IMR-90 (cell line): Measurements from ENCODE around the gene LRRTM4. TPM values are rescaled to one million over a fixed set of nuclear protein-coding genes. Genes with fewer than 3 reads are reported as not detected.

ENCODE experiments used
- ATAC-seq: fragments of 200-7000 bp; cut with Tn5 transposase; 2 replicates; pipeline ENCODE4 v1.9.1; 2020; ENCODE audit warnings: low read depth, mild to moderate bottlenecking, moderate library complexity
- BruUV-seq: library from RNA; stranded (reverse); fragments of 400-500 nt; replicated peaks from 2 replicates; lab custom pipeline; 2021; lab: Mats Ljungman, UMichigan
- CTCF ChIA-PET: fragments of 300-600 bp; formaldehyde crosslinking; extraction: SDS; loops from one replicate; lab custom pipeline; 2021; ENCODE audit warnings: antibody characterized with exemption; lab: Yijun Ruan, JAX
- POLR2A ChIA-PET: fragments of 300-600 bp; sonication (Branson Sonifier 250); formaldehyde crosslinking; loops from one replicate; lab custom pipeline; 2022; ENCODE audit warnings: antibody characterized with exemption; ENCODE audit not compliant: unreplicated experiment; lab: Charles Lee
- DNase-seq: peaks from one replicate; pipeline ENCODE4 v3.0.0; 2013
- H2AFZ ChIP-seq: replicated peaks from 2 replicates; pipeline ENCODE3; 2013; ENCODE audit warnings: low read length, mild to moderate bottlenecking; ENCODE audit not compliant: poor library complexity
- H2AK5ac ChIP-seq: 2 replicates; pipeline ENCODE4 v1.6.1; 2013; ENCODE audit warnings: low read depth, low read length, inconsistent platforms
- H2AK9ac ChIP-seq: replicated peaks from 2 replicates; pipeline ENCODE3; 2013; ENCODE audit warnings: mild to moderate bottlenecking, low read depth, low read length, moderate library complexity; ENCODE audit not compliant: poor library complexity
- H2BK120ac ChIP-seq: 2 replicates; pipeline ENCODE4 v1.6.1; 2013; ENCODE audit warnings: low read depth, low read length, inconsistent platforms
- H2BK15ac ChIP-seq: 3 replicates; pipeline ENCODE4 v1.6.1; 2013; ENCODE audit warnings: low read depth, low read length, inconsistent platforms
- H2BK20ac ChIP-seq: 2 replicates; pipeline ENCODE4 v1.6.1; 2013; ENCODE audit warnings: low read depth, mild to moderate bottlenecking, inconsistent platforms, low read length, moderate library complexity
- H2BK5ac ChIP-seq: 2 replicates; pipeline ENCODE4 v1.6.1; 2013; ENCODE audit warnings: mild to moderate bottlenecking, low read depth, low read length, inconsistent platforms; ENCODE audit not compliant: poor library complexity, severe bottlenecking
- H3K14ac ChIP-seq: replicated peaks from 2 replicates; pipeline ENCODE4 v1.6.1; 2013; ENCODE audit warnings: low read depth, low read length, inconsistent platforms
- H3K18ac ChIP-seq: 2 replicates; pipeline ENCODE4 v1.6.1; 2013; ENCODE audit warnings: low read depth, low read length, control low read depth
- H3K23ac ChIP-seq: 2 replicates; pipeline ENCODE4 v1.6.1; 2013; ENCODE audit warnings: low read depth, low read length, inconsistent platforms
- H3K27ac ChIP-seq: 2 replicates; pipeline ENCODE4 v1.5.1; 2013; ENCODE audit warnings: mild to moderate bottlenecking, control low read depth, low read length; ENCODE audit not compliant: insufficient read depth
- H3K27me3 ChIP-seq: 2 replicates; pipeline ENCODE4 v1.6.1; 2013; ENCODE audit warnings: low read length; ENCODE audit not compliant: control insufficient read depth, insufficient read depth
- H3K36me3 ChIP-seq: 2 replicates; pipeline ENCODE4 v1.6.1; 2013; ENCODE audit warnings: low read length, mixed read lengths; ENCODE audit not compliant: control insufficient read depth, insufficient read depth
- H3K4ac ChIP-seq: 2 replicates; pipeline ENCODE4 v1.6.1; 2013; ENCODE audit warnings: low read depth, low read length, inconsistent platforms
- H3K4me1 ChIP-seq: 2 replicates; pipeline ENCODE4 v1.6.1; 2013; ENCODE audit warnings: low read length, mixed read lengths; ENCODE audit not compliant: control insufficient read depth, insufficient read depth
- H3K4me2 ChIP-seq: 2 replicates; pipeline ENCODE4 v1.6.1; 2013; ENCODE audit warnings: low read depth, mild to moderate bottlenecking, control low read depth, low read length, moderate library complexity
- H3K4me3 ChIP-seq: 2 replicates; pipeline ENCODE4 v1.5.1; 2013; ENCODE audit warnings: low read depth, mild to moderate bottlenecking, control low read depth, low read length, moderate library complexity; ENCODE audit not compliant: insufficient read depth
- H3K56ac ChIP-seq: 2 replicates; pipeline ENCODE4 v1.6.1; 2013; ENCODE audit warnings: low read length, inconsistent platforms; ENCODE audit not compliant: insufficient read depth; ENCODE audit errors: extremely low read depth
- H3K79me1 ChIP-seq, 2 experiments: 2 replicates each; pipeline ENCODE4 v1.6.1; 2013; ENCODE audit warnings: low read length in 2 of 2, inconsistent platforms in 1 of 2, low read depth in 1 of 2
- H3K9ac ChIP-seq: 2 replicates; pipeline ENCODE4 v1.6.1; 2013; ENCODE audit warnings: low read depth, low read length, control low read depth
- H3K9me1 ChIP-seq: 2 replicates; pipeline ENCODE4 v1.6.1; 2013; ENCODE audit warnings: low read length, inconsistent platforms; ENCODE audit not compliant: insufficient read depth
- H3K9me3 ChIP-seq: 2 replicates; pipeline ENCODE4 v1.6.1; 2013; ENCODE audit warnings: low read length; ENCODE audit not compliant: control insufficient read depth, insufficient read depth
- H4K20me1 ChIP-seq: 2 replicates; pipeline ENCODE4 v1.6.1; 2013; ENCODE audit warnings: low read length, inconsistent platforms; ENCODE audit not compliant: insufficient read depth
- H4K5ac ChIP-seq: 2 replicates; pipeline ENCODE4 v1.6.1; 2013; ENCODE audit warnings: mild to moderate bottlenecking, low read depth, low read length, control low read depth
- H4K8ac ChIP-seq, 2 experiments: 2 replicates each; pipeline ENCODE4 v1.6.1; 2013; ENCODE audit warnings: low read depth in 2 of 2, low read length in 2 of 2, control low read depth in 1 of 2, inconsistent platforms in 1 of 2
- H4K91ac ChIP-seq: 2 replicates; pipeline ENCODE4 v1.6.1; 2013; ENCODE audit warnings: low read depth, low read length, inconsistent platforms; ENCODE audit not compliant: insufficient read depth
- BHLHE40 ChIP-seq: fragments of 150-350 bp; IDR thresholded peaks from 2 replicates; pipeline ENCODE4 v1.6.1; 2016; ENCODE audit warnings: mild to moderate bottlenecking, low read depth, low read length
- CEBPB ChIP-seq: IDR thresholded peaks from 2 replicates; pipeline ENCODE4 v1.6.1; 2012; ENCODE audit warnings: low read depth, low read length, improper control_type of control experiment
- CHD1 ChIP-seq: IDR thresholded peaks from 2 replicates; pipeline ENCODE4 v1.6.1; 2012; ENCODE audit warnings: low read depth, low read length, improper control_type of control experiment
- CTCF ChIP-seq: conservative IDR thresholded peaks from 2 replicates; pipeline ENCODE4 v1.5.1; 2012; ENCODE audit warnings: mild to moderate bottlenecking, low read depth, low read length, improper control_type of control experiment
- ELK1 ChIP-seq: fragments of 150-350 bp; IDR thresholded peaks from 2 replicates; pipeline ENCODE4 v1.6.1; 2016; ENCODE audit warnings: low read depth, mild to moderate bottlenecking, low read length, moderate library complexity, borderline replicate concordance
- FOS ChIP-seq: fragments of 150-350 bp; IDR thresholded peaks from 2 replicates; pipeline ENCODE4 v1.6.1; 2016; ENCODE audit warnings: low read depth, low read length
- MAFK ChIP-seq: IDR thresholded peaks from 2 replicates; pipeline ENCODE4 v1.6.1; 2012; ENCODE audit warnings: low read depth, low read length, improper control_type of control experiment
- MAZ ChIP-seq: IDR thresholded peaks from 2 replicates; pipeline ENCODE4 v1.6.1; 2012; ENCODE audit warnings: low read depth, mild to moderate bottlenecking, low read length, improper control_type of control experiment, moderate library complexity, borderline replicate concordance
- MXI1 ChIP-seq: IDR thresholded peaks from 2 replicates; pipeline ENCODE4 v1.6.1; 2012; ENCODE audit warnings: low read depth, mild to moderate bottlenecking, low read length, moderate library complexity, borderline replicate concordance
- NFE2L2 ChIP-seq: fragments of 150-350 bp; IDR thresholded peaks from 2 replicates; pipeline ENCODE4 v1.6.1; 2016; ENCODE audit warnings: low read depth, mild to moderate bottlenecking, low read length
- POLR2A ChIP-seq: IDR thresholded peaks from 2 replicates; pipeline ENCODE4 v1.6.1; 2012; ENCODE audit warnings: mild to moderate bottlenecking, low read depth, low read length
- RAD21 ChIP-seq: IDR thresholded peaks from 2 replicates; pipeline ENCODE4 v1.6.1; 2012; ENCODE audit warnings: low read length, improper control_type of control experiment
- RCOR1 ChIP-seq: IDR thresholded peaks from 2 replicates; pipeline ENCODE4 v1.6.1; 2012; ENCODE audit warnings: mild to moderate bottlenecking, low read length, improper control_type of control experiment; ENCODE audit not compliant: insufficient replicate concordance
- RFX5 ChIP-seq: IDR thresholded peaks from 2 replicates; pipeline ENCODE4 v1.8.0; 2012; ENCODE audit warnings: low read depth, mild to moderate bottlenecking, low read length, moderate library complexity
- SMC3 ChIP-seq: fragments of 150-350 bp; IDR thresholded peaks from 2 replicates; pipeline ENCODE4 v1.6.1; 2016; ENCODE audit warnings: low read depth, mild to moderate bottlenecking, antibody characterized with exemption, low read length, moderate library complexity
- WGBS, 2 experiments: methylation state at CpG; one replicate each; pipeline versions ENCODE4 v1.1.5 to v1.1.7; 2013; ENCODE audit warnings: missing lambda C conversion rate in 2 of 2; ENCODE audit not compliant: insufficient read length in 1 of 2; ENCODE audit errors: extremely low coverage in 2 of 2; 5-methylcytosine and 5-hydroxymethylcytosine counted together
- dilution Hi-C: fragments of 300-500 bp; cut with HindIII; formaldehyde crosslinking; loops from one replicate; pipeline ENCODE4 v1.14.3; 2018; ENCODE audit warnings: low sequenced_read_pairs; ENCODE audit not compliant: unreplicated experiment
- in situ Hi-C: fragments of 300-500 bp; cut with MboI; formaldehyde crosslinking; loops from 3 replicates; pipeline ENCODE4 v1.14.3; 2019; ENCODE audit warnings: low sequenced_read_pairs, inconsistent platforms, mixed read lengths
- intact Hi-C: fragments of 100-400 bp; cut with micrococcal nuclease; formaldehyde crosslinking; loops from 2 replicates; pipeline ENCODE4 v1.10.0; 2022
- polyA plus RNA-seq, 3 experiments: library from polyadenylated mRNA; depleted of rRNA; stranded (reverse); fragments of >200 nt; gene quantifications; 2 replicates each; pipeline ENCODE4 v1.2.3, GENCODE V29; 2012; ENCODE audit warnings: low replicate concordance in 1 of 3
- total RNA-seq: library from RNA; depleted of rRNA; stranded (reverse); fragments of >200 nt; gene quantifications from 2 replicates; pipeline ENCODE4 v1.2.3, GENCODE V29; 2012
- TF ChIP-seq, protein P1 (sequence below): fragments of 150-350 bp; IDR thresholded peaks from 2 replicates; pipeline ENCODE4 v1.6.1; 2017; ENCODE audit warnings: mild to moderate bottlenecking, antibody characterized with exemption, low read length, low read depth

LRRTM4 gene
- total and polyA plus RNA-seq, 2 of the 4 experiments (the other 2 are of a cell fraction) = not detected

DNA sequence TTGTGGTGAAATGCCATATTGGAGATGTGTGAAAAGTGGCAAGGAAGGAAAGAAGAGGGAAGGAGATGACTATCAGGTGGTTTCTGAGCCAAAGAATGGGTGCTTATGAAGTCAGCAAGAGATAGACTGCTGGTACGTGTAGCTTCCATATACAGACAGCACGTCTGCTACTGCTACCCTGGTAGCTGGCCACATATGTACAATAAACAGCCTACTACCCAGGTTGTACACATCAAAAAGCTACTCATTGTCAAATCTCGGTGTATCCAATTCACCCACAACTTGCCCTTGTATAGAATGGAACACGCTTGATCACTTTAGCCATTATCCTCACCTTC, 761.8 kb downstream of the LRRTM4 start:
- no peak overlapping the region for H3K14ac ChIP-seq
- BruUV-seq = no TSS peak
- no peak overlapping the region for H4K91ac ChIP-seq
- H3K9ac ChIP-seq = no peak overlapping the region
- H4K20me1 ChIP-seq = no peaks in the 10 kb centered on the region
- no peak overlapping the region for H2BK15ac ChIP-seq
- H3K56ac ChIP-seq = no peak overlapping the region
- no peak overlapping the region for H3K27ac ChIP-seq
- H3K4ac ChIP-seq = no peak overlapping the region
- no peak for DNase-seq
- no peaks in the 10 kb centered on the region for H3K9me1 ChIP-seq
- in situ Hi-C loops (no loop called here), dilution Hi-C loops (no loop called here), intact Hi-C loops (no loop called here)
- ChIA-PET CTCF (no interaction called here), POLR2A (no interaction called here)
- no peak for ATAC-seq
- H4K5ac ChIP-seq = no peak overlapping the region
- TF ChIP-seq SMC3 (no peak), FOS (no peak), RCOR1 (no peak), CTCF (no peak), BHLHE40 (no peak), POLR2A (no peak), MXI1 (no peak), RFX5 (no peak), NFE2L2 (no peak), ELK1 (no peak), CHD1 (no peak), CEBPB (no peak), MAFK (no peak), MAZ (no peak), RAD21 (no peak)
- TF ChIP-seq, protein P1, sequence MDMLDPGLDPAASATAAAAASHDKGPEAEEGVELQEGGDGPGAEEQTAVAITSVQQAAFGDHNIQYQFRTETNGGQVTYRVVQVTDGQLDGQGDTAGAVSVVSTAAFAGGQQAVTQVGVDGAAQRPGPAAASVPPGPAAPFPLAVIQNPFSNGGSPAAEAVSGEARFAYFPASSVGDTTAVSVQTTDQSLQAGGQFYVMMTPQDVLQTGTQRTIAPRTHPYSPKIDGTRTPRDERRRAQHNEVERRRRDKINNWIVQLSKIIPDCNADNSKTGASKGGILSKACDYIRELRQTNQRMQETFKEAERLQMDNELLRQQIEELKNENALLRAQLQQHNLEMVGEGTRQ = no peak
- no peak overlapping the region for H2BK20ac ChIP-seq
- no peak overlapping the region for H3K23ac ChIP-seq
- H4K8ac ChIP-seq = no peak overlapping the region
- H3K18ac ChIP-seq = no peak overlapping the region
- H2BK120ac ChIP-seq = no peak overlapping the region
- no peak overlapping the region for H2AK9ac ChIP-seq
- WGBS, 2 experiments = 40% methylated on average over 1 of the region's 4 CpGs; no CpG with 5 or more reads in 1 of the 2 experiments
- H3K27me3 ChIP-seq = no peaks in the 10 kb centered on the region
- H3K79me1 ChIP-seq = no peaks in the 10 kb centered on the region
- H3K9me3 ChIP-seq = no peaks in the 10 kb centered on the region
- H2AK5ac ChIP-seq = no peak overlapping the region
- no peaks in the 10 kb centered on the region for H3K4me1 ChIP-seq
- no peak overlapping the region for H2BK5ac ChIP-seq
- H3K4me2 ChIP-seq = no peak overlapping the region
- H3K4me3 ChIP-seq = no peak overlapping the region
- H2AFZ ChIP-seq = no peak overlapping the region
- H3K36me3 ChIP-seq = no peaks in the 10 kb centered on the region
